Neural progenitor cell (in vitro differentiated cells): ENCODE data around the gene RNLS. TPM values are rescaled to one million over a fixed set of nuclear protein-coding genes. Genes with fewer than 3 reads are reported as not detected.

Experiments used
- DNase-seq: peaks from one replicate; pipeline ENCODE4 v3.0.0-alpha.2; 2016; ENCODE audit warnings: low spot score
- H2AFZ ChIP-seq: fragments of 200-600 bp; sonication (generic); replicated peaks from 2 replicates; pipeline ENCODE4 v1.6.1; 2016; ENCODE audit warnings: antibody characterized with exemption
- H3F3A ChIP-seq: fragments of 200-600 bp; sonication (generic); 2 replicates; pipeline ENCODE4 v1.6.1; 2016; ENCODE audit warnings: antibody characterized with exemption, low read depth
- H3K27ac ChIP-seq: fragments of 200-600 bp; sonication (generic); 2 replicates; pipeline ENCODE4 v1.5.1; 2016; ENCODE audit warnings: mild to moderate bottlenecking
- H3K27me3 ChIP-seq: fragments of 200-600 bp; sonication (generic); 2 replicates; pipeline ENCODE4 v1.6.1; 2016; ENCODE audit warnings: mild to moderate bottlenecking, moderate library complexity
- H3K36me3 ChIP-seq: fragments of 200-600 bp; sonication (generic); 2 replicates; pipeline ENCODE4 v1.5.1; 2016
- H3K4me1 ChIP-seq: fragments of 200-600 bp; sonication (generic); 2 replicates; pipeline ENCODE4 v1.6.1; 2016; ENCODE audit warnings: mixed run types
- H3K4me2 ChIP-seq: fragments of 200-600 bp; sonication (generic); 2 replicates; pipeline ENCODE4 v1.6.1; 2016
- H3K4me3 ChIP-seq: fragments of 200-600 bp; sonication (generic); 2 replicates; pipeline ENCODE4 v1.5.1; 2016
- H3K79me2 ChIP-seq: fragments of 200-600 bp; sonication (generic); 2 replicates; pipeline ENCODE4 v1.6.1; 2016; ENCODE audit warnings: low read depth
- H3K9ac ChIP-seq: fragments of 200-600 bp; sonication (generic); 2 replicates; pipeline ENCODE4 v1.6.1; 2016
- H3K9me3 ChIP-seq: fragments of 200-600 bp; sonication (generic); 2 replicates; pipeline ENCODE4 v1.5.1; 2016; ENCODE audit warnings: low read depth
- H4K20me1 ChIP-seq: fragments of 200-600 bp; sonication (generic); 2 replicates; pipeline ENCODE4 v1.6.1; 2016; ENCODE audit warnings: low read depth
- H3K27ac Mint-ChIP-seq: 3 replicates; pipeline ENCODE4 v1.8.0; 2021; ENCODE audit warnings: mixed read lengths
- H3K27me3 Mint-ChIP-seq: 2 replicates; pipeline ENCODE4 v1.8.0; 2022; ENCODE audit warnings: low read depth, mild to moderate bottlenecking, inconsistent platforms, moderate library complexity, mixed read lengths; ENCODE audit not compliant: insufficient read depth
- H3K36me3 Mint-ChIP-seq: 3 replicates; pipeline ENCODE4 v1.8.0; 2021; ENCODE audit warnings: mixed read lengths
- H3K4me1 Mint-ChIP-seq: 3 replicates; pipeline ENCODE4 v1.8.0; 2021; ENCODE audit warnings: mixed read lengths
- H3K4me3 Mint-ChIP-seq: 3 replicates; pipeline ENCODE4 v1.8.0; 2021; ENCODE audit warnings: mild to moderate bottlenecking, moderate library complexity, mixed read lengths
- H3K9me3 Mint-ChIP-seq: 3 replicates; pipeline ENCODE4 v1.8.0; 2020; ENCODE audit warnings: mixed read lengths
- EZH2 ChIP-seq: fragments of 200-600 bp; sonication (generic); IDR thresholded peaks from 2 replicates; pipeline ENCODE4 v1.6.1; 2017; ENCODE audit warnings: antibody characterized with exemption, mild to moderate bottlenecking, moderate library complexity
- EZH2phosphoT487 ChIP-seq: fragments of 200-600 bp; sonication (generic); IDR thresholded peaks from 2 replicates; pipeline ENCODE4 v1.6.1; 2017; ENCODE audit warnings: antibody characterized with exemption
- total RNA-seq: library from RNA; depleted of rRNA; stranded (reverse); fragments of >200 nt; gene quantifications from 2 replicates; pipeline ENCODE4 v1.2.3, GENCODE V29; 2015; ENCODE audit warnings: low replicate concordance
- TF ChIP-seq, protein P1 (sequence below): fragments of 200-600 bp; sonication (generic); IDR thresholded peaks from 2 replicates; pipeline ENCODE4 v1.5.1; 2017; ENCODE audit warnings: antibody characterized with exemption, mild to moderate bottlenecking

The RNLS gene
- total RNA-seq, 1 donor from 2014 or later: 9.1 TPM

DNA sequence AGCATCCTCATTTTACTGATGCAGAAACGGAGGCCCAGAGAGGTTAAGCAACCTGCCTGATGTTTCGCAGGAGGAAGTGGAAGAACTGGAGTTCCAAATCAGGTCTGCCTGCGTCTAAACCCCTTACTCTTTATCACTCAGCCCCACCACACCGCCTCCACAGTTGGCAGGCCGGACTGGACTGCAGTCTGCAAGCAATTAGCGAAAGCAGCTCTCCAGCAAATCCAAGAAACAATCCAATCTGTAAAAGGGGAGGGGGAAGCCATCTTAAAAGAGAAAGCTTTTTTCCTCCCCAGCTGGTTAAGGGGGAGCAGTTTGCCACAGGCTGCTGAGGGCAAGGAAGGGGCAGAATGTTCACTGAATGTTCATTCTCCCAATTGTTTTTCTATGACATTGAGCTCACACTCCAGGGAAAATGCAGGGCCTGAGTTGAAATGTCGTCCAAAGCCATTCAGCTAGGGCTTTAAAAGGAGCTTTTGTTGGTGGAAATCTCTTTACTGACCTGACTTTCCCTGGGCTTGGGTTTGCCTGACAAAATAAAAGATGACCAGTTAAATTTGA lies 350.1 kb downstream of the RNLS start:
- H3K4me3 Mint-ChIP-seq: no peak overlapping the region
- H3K36me3 Mint-ChIP-seq: no peaks in the 10 kb centered on the region
- Histone ChIP-seq H4K20me1 (no peaks in the 10 kb centered on the region), H3K27me3 (no peaks in the 10 kb centered on the region), H3F3A (peaks cover 31% of the 10 kb centered on the region), H3K27ac (peak overlapping the region; percentile 38), H3K36me3 (no peaks in the 10 kb centered on the region), H3K79me2 (no peaks in the 10 kb centered on the region), H3K4me3 (no peak overlapping the region), H2AFZ (no peak overlapping the region), H3K4me2 (peak overlapping the region; percentile 42), H3K9ac (no peak overlapping the region), H3K4me1 (peaks cover 37% of the 10 kb centered on the region), H3K9me3 (no peaks in the 10 kb centered on the region)
- H3K27me3 Mint-ChIP-seq: peaks cover 3% of the 10 kb centered on the region
- peaks cover 5% of the 10 kb centered on the region for H3K9me3 Mint-ChIP-seq
- peak; percentile 60 for DNase-seq
- peaks cover 15% of the 10 kb centered on the region for H3K4me1 Mint-ChIP-seq
- H3K27ac Mint-ChIP-seq: no peak overlapping the region
- TF ChIP-seq, protein P1, sequence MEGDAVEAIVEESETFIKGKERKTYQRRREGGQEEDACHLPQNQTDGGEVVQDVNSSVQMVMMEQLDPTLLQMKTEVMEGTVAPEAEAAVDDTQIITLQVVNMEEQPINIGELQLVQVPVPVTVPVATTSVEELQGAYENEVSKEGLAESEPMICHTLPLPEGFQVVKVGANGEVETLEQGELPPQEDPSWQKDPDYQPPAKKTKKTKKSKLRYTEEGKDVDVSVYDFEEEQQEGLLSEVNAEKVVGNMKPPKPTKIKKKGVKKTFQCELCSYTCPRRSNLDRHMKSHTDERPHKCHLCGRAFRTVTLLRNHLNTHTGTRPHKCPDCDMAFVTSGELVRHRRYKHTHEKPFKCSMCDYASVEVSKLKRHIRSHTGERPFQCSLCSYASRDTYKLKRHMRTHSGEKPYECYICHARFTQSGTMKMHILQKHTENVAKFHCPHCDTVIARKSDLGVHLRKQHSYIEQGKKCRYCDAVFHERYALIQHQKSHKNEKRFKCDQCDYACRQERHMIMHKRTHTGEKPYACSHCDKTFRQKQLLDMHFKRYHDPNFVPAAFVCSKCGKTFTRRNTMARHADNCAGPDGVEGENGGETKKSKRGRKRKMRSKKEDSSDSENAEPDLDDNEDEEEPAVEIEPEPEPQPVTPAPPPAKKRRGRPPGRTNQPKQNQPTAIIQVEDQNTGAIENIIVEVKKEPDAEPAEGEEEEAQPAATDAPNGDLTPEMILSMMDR: no peak
- no peak for TF ChIP-seq EZH2phosphoT487
- TF ChIP-seq EZH2: no peak

DNA sequence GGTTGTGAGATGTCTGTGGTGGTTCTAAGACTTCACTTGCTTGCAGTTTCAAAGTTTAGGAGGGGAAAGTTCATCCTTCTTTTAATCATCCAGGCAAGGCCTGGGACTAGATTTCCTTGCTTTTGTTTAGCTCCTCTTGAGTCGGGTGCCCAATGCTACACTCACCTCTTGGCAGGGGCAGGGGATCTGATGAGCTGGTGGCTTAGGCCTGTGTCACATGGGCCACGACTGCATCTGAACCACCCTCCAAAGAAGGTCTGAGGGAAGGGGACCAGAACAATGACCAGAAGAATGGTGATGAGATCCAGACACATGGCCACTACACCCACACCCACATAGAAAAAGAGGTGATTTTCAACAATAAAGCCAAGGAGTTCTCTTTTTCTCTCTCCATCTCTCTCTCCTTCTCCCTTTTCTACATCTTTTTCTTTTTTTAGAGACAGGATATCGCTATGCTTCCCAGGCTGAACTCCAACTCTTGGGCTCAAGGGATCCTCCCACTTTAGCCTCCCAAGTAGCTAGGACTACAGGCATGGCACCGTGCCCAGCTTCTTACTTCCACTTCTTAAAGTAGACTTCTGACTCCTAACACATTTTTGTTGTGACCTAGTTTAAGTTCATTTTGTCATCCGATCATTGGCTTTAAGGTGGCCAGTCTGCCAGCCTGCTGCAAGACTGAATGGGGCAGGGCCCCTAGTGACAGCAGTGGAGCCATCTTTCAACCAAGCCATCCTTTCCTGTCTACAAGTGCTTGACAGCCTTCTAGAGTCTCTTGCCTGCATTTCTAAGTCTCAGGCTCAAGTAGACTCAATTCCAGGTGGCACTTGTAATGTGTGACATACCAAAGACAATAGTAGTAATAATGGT lies 350.9 kb downstream of the RNLS start:
- H3K36me3 Mint-ChIP-seq: no peaks in the 10 kb centered on the region
- Histone ChIP-seq H3F3A (peaks cover 36% of the 10 kb centered on the region), H3K4me2 (peak overlapping the region; percentile 42), H3K36me3 (no peaks in the 10 kb centered on the region), H3K9me3 (no peaks in the 10 kb centered on the region), H3K4me1 (peaks cover 41% of the 10 kb centered on the region), H4K20me1 (no peaks in the 10 kb centered on the region), H3K79me2 (no peaks in the 10 kb centered on the region), H3K9ac (no peak overlapping the region), H3K27me3 (no peaks in the 10 kb centered on the region), H3K4me3 (no peak overlapping the region), H3K27ac (no peak overlapping the region), H2AFZ (no peak overlapping the region)
- DNase-seq: no peak
- H3K4me1 Mint-ChIP-seq: peaks cover 21% of the 10 kb centered on the region
- no peak overlapping the region for H3K4me3 Mint-ChIP-seq
- peaks cover 5% of the 10 kb centered on the region for H3K9me3 Mint-ChIP-seq
- H3K27me3 Mint-ChIP-seq: peaks cover 3% of the 10 kb centered on the region
- no peak overlapping the region for H3K27ac Mint-ChIP-seq
- no peak for TF ChIP-seq EZH2
- TF ChIP-seq, protein P1: no peak
- no peak for TF ChIP-seq EZH2phosphoT487

DNA sequence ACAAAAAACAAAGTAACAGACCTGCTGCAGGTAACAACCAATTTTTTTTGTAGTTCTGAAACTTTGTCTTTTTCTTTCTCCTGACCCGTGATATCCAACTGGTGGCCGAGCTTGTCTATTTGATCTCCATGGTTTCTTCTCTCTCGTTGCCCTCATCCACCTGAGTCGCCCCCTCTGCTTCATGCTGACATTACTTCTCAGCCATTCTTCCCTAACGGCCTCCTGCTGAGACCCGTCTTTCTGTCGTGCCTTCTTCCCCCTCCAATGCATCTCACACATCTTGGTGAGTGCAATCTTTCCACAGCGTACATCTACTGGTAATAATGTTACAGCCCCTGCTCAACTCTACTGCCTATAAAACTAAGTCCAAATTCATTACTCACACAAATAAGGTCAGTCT lies 352.9 kb downstream of the RNLS start:
- peaks cover 5% of the 10 kb centered on the region for H3K9me3 Mint-ChIP-seq
- no peak overlapping the region for H3K27ac Mint-ChIP-seq
- Histone ChIP-seq H3K9ac (no peak overlapping the region), H3K4me2 (no peak overlapping the region), H3K9me3 (no peaks in the 10 kb centered on the region), H3K36me3 (no peaks in the 10 kb centered on the region), H3F3A (peaks cover 37% of the 10 kb centered on the region), H2AFZ (no peak overlapping the region), H3K27me3 (no peaks in the 10 kb centered on the region), H3K79me2 (no peaks in the 10 kb centered on the region), H4K20me1 (no peaks in the 10 kb centered on the region), H3K4me3 (no peak overlapping the region), H3K27ac (no peak overlapping the region), H3K4me1 (peaks cover 47% of the 10 kb centered on the region)
- DNase-seq: no peak
- TF ChIP-seq, protein P1: no peak
- TF ChIP-seq EZH2phosphoT487 (no peak), EZH2 (no peak)
- H3K27me3 Mint-ChIP-seq: peaks cover 3% of the 10 kb centered on the region
- no peaks in the 10 kb centered on the region for H3K36me3 Mint-ChIP-seq
- H3K4me3 Mint-ChIP-seq: no peak overlapping the region
- H3K4me1 Mint-ChIP-seq: peaks cover 28% of the 10 kb centered on the region
